ENCODE measurements around the gene RAB1B.
A peak's percentile ranks its signal among the peaks of the same experiment; 100 is the strongest.
"Not testable (repeated sequence)": the region's sequence is repeated elsewhere in the genome, so short reads cannot be mapped to it uniquely, and the experiment has no call there.

The RAB1B gene

DNA sequence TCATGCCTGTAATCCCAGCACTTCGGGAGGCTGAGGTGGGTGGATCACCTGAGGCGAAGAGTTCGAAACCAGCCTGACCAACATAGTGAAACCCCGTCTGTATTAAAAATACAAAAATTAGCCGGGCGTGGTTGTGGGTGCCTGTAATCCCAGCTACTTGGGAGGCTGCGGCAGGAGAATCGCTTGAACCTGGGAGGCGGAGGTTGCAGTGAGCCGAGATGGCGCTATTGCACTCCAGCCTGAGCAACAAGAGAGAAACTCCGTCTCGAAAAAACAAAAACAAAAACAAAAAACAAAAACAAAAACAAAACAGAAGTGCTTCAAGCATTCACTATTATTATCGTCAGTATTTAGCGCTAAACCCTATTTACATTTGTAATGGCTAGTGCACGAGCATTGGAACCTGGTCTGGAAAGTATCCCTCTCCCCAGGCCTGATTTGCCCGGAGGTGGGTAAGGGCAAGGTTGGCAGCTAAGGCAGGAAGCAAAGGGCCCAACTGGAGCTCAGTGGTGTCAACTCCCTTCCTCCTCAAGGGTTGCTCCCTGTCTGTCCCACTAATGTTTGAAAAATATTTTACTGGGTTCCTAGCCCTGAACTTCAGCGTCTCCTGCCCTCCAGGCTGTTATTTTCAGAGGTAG is 42.5 kb downstream of the RAB1B start:
- not testable (repeated sequence) for DNase-seq

- DNase-seq: no peak
Measured at GRCh38 chr11:66311470-66311964, 43.1 kb downstream of the RAB1B start.

GRCh38 chr11:66311965-66312548 is 43.6 kb downstream of the RAB1B start:
- peak; percentile 99 for DNase-seq

GRCh38 chr11:66312549-66313320 is 44.3 kb downstream of the RAB1B start:
- peak; percentile 99 for DNase-seq

DNA sequence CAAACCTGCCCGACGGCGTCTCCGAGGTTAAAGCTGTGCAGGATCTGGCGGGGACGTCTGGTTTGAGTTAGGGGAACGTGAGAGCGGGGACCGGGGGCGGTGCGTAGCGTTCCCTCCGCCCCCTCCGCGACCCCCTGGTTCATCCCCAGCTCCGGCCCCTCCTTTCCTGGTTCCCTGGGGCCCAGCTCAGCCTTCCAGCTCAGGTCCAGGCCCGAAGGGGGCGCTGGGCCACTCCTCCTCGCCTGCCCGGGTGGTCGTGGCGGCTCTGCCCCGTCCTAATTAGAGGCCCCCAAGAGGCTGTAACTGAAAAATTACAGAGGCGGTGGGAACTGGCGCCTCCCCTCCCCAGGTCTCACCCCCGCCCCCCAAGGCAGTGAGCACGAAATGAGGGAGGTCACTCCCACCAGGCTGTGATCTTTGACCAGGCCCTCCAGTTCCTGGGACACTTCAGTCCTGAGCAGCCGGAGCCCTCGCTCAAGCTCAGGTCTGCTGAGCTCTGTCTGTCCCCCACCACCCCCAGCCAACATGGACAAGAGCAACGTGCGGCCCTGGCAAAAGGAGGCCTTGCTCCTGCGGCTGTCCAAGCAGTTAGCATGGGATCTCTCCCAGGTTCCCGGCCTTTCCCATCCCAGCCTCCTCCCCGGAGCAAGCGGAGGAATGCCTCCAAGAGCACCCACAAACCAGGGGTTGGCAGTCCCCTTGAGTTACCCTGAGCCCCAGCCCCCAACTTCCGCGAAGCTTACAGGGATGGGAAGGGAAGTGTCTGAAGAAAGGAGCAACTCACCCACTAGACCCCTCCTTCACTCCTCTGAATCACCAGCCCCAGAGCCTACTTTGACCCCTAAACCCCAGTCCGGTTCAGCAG is 45.1 kb downstream of the RAB1B start:
- DNase-seq: no peak

- DNase-seq: no peak
Measured at GRCh38 chr11:66314186-66314501, 45.7 kb downstream of the RAB1B start.

- no peak for DNase-seq
Measured at GRCh38 chr11:66314561-66315497, 46.4 kb downstream of the RAB1B start.

DNA sequence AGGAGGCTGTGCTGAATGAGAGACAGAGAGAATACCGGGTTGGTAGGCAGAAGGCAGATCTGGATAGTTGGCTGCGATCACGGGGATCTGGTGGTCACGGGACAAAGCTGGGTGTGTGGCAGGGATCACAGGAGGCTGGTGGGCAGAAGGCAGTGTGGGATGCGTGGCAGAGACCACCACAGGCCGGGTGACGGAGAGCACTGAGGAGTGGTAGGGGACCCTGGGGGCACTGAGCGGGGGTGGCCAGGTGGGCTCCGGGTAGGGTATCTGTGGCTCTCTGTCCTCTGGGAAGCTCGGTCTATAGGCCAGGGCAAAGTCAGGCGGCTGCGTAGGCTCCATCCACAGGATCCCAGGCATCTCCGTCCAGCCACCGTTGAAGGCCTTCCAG is 47.1 kb downstream of the RAB1B start:
- DNase-seq: no peak

- no peak for DNase-seq
Measured at GRCh38 chr11:66315921-66316811, 47.7 kb downstream of the RAB1B start.

DNA sequence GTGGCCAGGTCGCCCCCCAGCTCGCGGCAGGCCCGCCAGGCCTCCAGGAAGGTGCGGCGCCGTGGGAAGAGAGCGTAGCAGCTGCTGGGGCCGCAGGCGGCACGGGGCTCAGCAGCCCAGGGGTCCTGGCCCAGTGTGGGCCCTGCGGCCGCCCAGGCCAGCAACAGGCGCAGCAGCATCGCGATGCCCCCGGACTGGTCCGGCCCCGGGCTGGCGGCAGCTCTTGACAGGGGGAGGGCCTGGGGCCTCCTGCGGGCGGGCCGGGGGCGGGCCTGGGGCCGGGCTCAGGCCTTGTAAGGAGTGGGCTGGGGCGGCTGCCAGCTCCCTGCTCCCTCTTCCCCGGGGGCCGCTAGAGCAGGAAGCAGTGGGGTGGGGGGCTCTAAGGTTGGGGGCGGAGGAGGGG is 48.4 kb downstream of the RAB1B start, which contains the start of gene CD248:
Gene CD248 (minus strand): TSS at position 196 of the 403 bp plus-strand sequence. CDS start 17 bp downstream, at position 179.
- DNase-seq: no peak

DNA sequence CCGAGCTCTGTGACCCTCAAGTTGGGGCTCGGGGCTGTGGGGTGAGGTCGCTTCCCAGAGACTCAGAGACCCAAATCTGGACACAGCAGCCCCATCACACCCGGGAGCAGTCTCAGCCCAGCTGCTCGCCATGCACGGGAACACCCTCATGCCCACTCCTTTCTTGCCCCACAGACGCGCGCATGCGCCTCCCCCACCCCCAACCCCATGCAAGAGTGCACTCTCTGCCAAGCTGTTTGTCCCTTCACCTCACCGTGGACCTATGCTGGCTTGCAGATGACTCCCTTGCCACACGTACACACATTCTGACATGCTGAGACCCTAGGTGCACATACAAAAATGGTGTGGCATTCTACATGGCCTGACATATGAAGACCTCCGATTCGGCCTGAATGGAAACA is 48.9 kb downstream of the RAB1B start:
- peak; percentile 66 for DNase-seq

- DNase-seq: peak; percentile 89
Measured at GRCh38 chr11:66317723-66318599, 49.5 kb downstream of the RAB1B start.

GRCh38 chr11:66318600-66318970 is 50.1 kb downstream of the RAB1B start:
- no peak for DNase-seq

DNA sequence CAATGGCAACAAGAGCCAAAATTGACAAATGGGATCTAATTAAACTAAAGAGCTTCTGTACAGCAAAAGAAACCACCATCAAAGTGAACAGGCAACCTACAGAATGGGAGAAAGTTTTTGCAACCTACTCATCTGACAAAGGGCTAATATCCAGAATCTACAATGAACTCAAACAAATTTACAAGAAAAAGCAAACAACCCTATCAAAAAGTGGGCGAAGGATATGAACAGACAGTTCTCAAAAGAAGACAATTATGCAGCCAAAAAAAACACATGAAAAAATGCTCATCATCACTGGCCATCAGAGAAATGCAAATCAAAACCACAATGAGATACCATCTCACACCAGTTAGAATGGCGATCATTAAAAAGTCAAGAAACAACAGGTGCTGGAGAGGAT is 51.9 kb downstream of the RAB1B start:
- DNase-seq: not testable (repeated sequence)

DNA sequence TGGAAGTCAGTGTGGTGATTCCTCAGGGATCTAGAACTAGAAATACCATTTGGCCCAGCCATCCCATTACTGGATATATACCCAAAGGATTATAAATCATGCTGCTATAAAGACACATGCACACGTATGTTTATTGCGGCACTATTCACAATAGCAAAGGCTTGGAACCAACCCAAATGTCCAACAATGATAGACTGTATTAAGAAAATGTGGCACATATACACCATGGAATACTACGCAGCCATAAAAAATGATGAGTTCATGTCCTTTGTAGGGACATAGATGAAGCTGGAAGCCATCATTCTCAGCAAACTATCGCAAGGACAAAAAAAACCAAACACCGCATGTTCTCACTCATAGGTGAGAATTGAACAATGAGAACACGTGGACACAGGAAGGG is 52.3 kb downstream of the RAB1B start:
- not testable (repeated sequence) for DNase-seq

- no peak for DNase-seq
Measured at GRCh38 chr11:66321606-66322005, 53.2 kb downstream of the RAB1B start.

- DNase-seq: no peak
Measured at GRCh38 chr11:66322732-66323427, 54.4 kb downstream of the RAB1B start.

DNA sequence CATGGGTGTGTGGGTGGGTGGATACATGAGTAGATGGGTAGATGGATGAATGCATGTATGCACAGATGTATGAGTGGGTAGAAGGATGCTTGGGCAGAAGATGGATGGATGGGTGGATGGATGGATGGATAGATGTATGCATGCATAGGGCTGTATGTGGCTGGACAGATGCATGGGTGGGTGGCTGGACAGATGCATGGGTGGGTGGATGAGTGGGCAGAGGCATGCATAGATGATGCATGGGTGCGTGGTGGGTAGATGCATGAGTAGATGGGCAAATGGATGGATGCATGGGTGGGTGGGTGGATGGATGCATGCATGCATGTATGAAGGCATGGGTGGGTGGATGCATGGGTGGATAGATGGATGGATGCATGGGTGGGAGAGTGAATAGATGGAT is 55.2 kb downstream of the RAB1B start:
- DNase-seq: no peak

GRCh38 chr11:66324664-66325063 is 56.2 kb downstream of the RAB1B start:
- DNase-seq: no peak

Data from CD4-positive, alpha-beta T cell treated with Interleukin-15 for 1 hour (primary cell).